Measurements from ENCODE around the gene TOR1AIP1.

- no peak for TF ChIP-seq POLR2AphosphoS5 (IDR thresholded peaks at IDR 0.05)
- TF ChIP-seq CTCF (IDR thresholded peaks at IDR 0.05), result no peak
These were observed 40.9 kb downstream of the TOR1AIP1 start for GRCh38 chr1:179923029-179923428.
